Measurements from ENCODE around the gene THAP10.

The THAP10 gene

DNA sequence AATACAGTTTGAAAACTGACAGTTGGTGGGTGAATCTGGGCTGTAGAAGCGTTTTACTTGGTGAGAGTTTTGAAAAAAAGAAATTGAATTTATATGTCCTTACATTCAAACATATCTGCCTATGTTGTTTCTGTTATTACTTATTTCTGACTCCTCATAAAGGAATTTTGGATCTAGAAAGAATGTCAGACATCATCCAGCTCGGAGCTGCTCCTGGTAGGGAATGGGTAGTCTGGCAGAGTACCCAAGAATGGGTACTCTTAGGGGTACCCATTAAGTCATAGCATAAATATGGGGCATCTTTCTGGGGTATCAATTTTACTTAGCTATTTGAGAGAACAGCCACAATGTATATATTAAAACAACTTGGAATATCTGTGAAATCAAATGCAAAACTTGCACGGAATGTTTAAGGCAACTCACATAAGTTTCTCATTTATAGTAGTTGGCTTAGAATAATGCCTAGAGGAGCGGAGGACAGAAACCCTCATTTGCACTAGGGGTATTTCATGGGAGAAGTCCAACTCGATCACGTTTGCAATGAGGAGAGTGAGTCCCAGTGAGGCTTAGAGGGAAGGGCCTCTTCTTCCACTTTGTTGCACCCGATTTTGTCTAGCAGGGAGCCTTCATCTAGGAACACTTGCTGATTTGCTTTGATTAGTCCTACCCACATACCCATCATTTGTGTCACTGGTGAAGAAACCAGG is 35.9 kb downstream of the THAP10 start:
- TF ChIP-seq, protein P1, sequence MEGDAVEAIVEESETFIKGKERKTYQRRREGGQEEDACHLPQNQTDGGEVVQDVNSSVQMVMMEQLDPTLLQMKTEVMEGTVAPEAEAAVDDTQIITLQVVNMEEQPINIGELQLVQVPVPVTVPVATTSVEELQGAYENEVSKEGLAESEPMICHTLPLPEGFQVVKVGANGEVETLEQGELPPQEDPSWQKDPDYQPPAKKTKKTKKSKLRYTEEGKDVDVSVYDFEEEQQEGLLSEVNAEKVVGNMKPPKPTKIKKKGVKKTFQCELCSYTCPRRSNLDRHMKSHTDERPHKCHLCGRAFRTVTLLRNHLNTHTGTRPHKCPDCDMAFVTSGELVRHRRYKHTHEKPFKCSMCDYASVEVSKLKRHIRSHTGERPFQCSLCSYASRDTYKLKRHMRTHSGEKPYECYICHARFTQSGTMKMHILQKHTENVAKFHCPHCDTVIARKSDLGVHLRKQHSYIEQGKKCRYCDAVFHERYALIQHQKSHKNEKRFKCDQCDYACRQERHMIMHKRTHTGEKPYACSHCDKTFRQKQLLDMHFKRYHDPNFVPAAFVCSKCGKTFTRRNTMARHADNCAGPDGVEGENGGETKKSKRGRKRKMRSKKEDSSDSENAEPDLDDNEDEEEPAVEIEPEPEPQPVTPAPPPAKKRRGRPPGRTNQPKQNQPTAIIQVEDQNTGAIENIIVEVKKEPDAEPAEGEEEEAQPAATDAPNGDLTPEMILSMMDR (IDR thresholded peaks at IDR 0.05), result no peak
- Histone ChIP-seq H3K9me3 (no peaks in the 10 kb centered on the region), H3K4me1 (ENCODE audit: control insufficient read depth in 1 of 2, insufficient read depth in 1 of 2, low read depth in 1 of 2, low read length in 1 of 2) (peaks cover 0 to 5% of the 10 kb centered on the region in 2 experiments), H3K4me3 (ENCODE audit: low read depth in 1 of 2, low read length in 1 of 2) (no peak overlapping the region), H3K27ac (no peak overlapping the region), H3K27me3 (peaks cover 78% of the 10 kb centered on the region), H3K36me3 (no peaks in the 10 kb centered on the region)

DNA sequence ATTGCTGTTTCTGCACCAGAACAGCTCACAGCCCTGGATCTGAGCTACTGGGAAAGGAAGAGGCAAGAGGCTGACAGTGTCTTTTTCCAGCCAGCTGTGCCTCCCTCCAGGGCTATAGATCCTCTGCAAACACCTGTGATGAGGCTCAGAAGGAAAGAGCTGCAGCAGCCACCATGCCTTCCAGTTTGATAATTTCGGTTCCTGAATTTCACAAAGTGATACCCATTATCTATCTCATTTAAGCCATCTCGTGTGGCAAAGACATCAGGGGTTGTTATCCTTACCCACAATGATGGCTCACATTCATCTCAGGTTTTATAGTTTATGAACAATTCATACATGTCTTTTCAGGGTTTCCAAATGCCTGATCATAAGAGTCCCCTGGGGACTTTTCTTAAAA is 36.5 kb downstream of the THAP10 start:
- Histone ChIP-seq H3K27ac (no peak overlapping the region), H3K27me3 (peaks cover 84% of the 10 kb centered on the region)

DNA sequence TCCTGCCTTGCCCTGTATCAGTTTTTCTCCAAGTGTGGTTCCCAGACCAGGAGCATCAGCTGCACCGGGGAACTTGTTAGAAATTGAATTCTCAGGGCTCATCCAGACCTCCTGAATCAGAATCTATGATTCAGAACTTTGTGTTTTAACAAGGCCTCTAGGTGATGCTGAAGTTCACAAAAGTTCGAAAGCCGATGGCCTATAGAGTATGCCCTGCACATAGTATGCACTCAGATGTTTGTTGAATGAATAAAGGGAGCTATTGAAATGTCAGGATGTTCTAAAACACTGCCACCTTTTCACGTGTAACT is 37.6 kb downstream of the THAP10 start:
- Histone ChIP-seq H3K4me3 (ENCODE audit: low read depth in 1 of 2, low read length in 1 of 2) (no peak overlapping the region), H3K4me1 (ENCODE audit: control insufficient read depth in 1 of 2, insufficient read depth in 1 of 2, low read depth in 1 of 2, low read length in 1 of 2) (peaks cover 0 to 5% of the 10 kb centered on the region in 2 experiments), H3K27ac (no peak overlapping the region), H3K36me3 (no peaks in the 10 kb centered on the region), H3K27me3 (peaks cover 95% of the 10 kb centered on the region), H3K9me3 (no peaks in the 10 kb centered on the region)
- TF ChIP-seq, protein P1 (IDR thresholded peaks at IDR 0.05), result no peak

More for the DNA sequence above, 36.5 kb downstream of the THAP10 start:
- H3K4me3 ChIP-seq (ENCODE audit: low read depth in 1 of 2, low read length in 1 of 2), result no peak overlapping the region
- TF ChIP-seq, protein P1 (IDR thresholded peaks at IDR 0.05), result no peak
- no peaks in the 10 kb centered on the region for H3K36me3 ChIP-seq
- H3K4me1 ChIP-seq (ENCODE audit: control insufficient read depth in 1 of 2, insufficient read depth in 1 of 2, low read depth in 1 of 2, low read length in 1 of 2), result peaks cover 0 to 5% of the 10 kb centered on the region in 2 experiments
- no peaks in the 10 kb centered on the region for H3K9me3 ChIP-seq

DNA sequence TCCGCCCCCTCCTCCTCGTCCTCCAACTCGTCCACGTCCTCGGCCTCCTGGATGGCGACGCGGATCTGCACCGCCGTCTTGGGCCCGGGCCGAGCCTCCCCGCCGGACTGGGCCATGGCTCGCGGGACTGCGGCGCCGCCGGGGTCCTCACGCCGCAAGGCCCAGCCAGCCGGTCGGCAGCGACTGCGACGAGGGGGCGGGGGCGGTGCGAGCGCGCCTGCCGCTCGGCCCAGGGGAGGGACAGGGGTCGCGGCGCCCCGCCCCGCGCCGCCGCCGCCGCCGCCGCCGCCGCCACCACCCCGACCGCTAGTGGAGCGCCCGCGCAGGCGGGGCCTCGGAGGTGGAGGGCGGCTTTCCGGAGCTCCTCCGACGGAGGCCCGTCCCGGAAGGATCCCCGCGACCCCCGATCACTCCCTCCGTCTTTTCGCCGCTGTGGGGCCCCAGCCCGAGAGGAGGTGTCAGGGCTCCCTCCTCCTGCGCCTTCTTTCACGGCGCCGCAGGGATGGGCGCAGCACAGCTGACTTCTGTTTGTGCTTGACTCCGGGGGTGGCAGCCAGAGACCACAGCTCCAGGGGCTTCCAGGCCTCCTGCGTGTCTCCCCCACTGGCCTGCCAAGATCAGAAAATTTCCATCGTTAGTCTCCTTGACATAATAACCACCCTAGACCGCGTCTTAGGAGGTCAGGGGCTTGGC is 38.1 kb downstream of the THAP10 start, which contains the start of gene LARP6:
Gene LARP6, minus strand, starts transcription at position 185 of the 693 bp plus-strand sequence. Its CDS starts 69 bp downstream, at position 116.
- Histone ChIP-seq H3K27ac (no peak within 1 kb of the TSS), H3K36me3 (no peaks in the 10 kb centered on the region), H3K4me3 (ENCODE audit: low read depth in 1 of 2, low read length in 1 of 2) (no peak within 1 kb of the TSS), H3K27me3 (peaks cover 97% of the 10 kb centered on the region), H3K4me1 (ENCODE audit: control insufficient read depth in 1 of 2, insufficient read depth in 1 of 2, low read depth in 1 of 2, low read length in 1 of 2) (peaks cover 0 to 5% of the 10 kb centered on the region in 2 experiments), H3K9me3 (no peaks in the 10 kb centered on the region)
- TF ChIP-seq, protein P1 (IDR thresholded peaks at IDR 0.05), result no peak

DNA sequence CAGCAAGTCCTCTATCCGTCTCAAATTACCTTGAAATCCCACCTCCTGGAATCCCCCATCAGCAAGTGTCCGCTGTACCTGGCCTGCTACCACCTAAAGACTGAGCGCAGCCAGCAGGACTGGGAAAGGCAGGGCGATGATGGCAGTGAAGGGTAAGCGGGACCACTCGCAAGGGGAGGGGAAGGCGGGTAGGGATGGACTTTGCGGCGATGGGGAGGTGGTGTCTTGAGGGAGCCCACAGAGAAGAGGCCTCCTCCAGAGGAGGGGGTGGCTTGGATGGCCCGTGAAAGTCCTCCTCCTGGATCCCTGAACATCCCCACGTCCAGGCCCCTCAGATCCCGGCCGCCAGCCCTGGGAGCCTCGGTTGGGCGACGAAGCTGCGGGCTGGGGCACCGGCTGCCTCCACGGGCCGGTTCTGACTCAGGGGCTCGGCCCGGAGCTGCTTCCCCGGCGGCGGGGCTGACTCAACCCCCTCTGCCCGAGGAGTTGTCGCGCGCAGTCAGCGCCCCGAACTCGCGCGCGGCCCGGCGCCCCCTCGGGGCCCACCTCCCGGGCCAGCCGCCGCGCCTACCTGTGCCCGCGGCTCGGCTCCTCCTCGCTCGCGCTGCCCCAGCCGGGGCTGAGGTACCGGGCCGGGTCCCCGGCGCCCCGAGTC is 38.8 kb downstream of the THAP10 start:
- Histone ChIP-seq H3K9me3 (no peaks in the 10 kb centered on the region), H3K4me3 (ENCODE audit: low read depth in 1 of 2, low read length in 1 of 2) (no peak overlapping the region), H3K27me3 (peaks cover 96% of the 10 kb centered on the region), H3K27ac (no peak overlapping the region), H3K4me1 (ENCODE audit: control insufficient read depth in 1 of 2, insufficient read depth in 1 of 2, low read depth in 1 of 2, low read length in 1 of 2) (peaks cover 0 to 5% of the 10 kb centered on the region in 2 experiments), H3K36me3 (no peaks in the 10 kb centered on the region)
- TF ChIP-seq, protein P1 (IDR thresholded peaks at IDR 0.05), result no peak
